A549 (cell line): ENCODE measurements around the gene RGS19. TPM values are rescaled to one million over a fixed set of nuclear protein-coding genes. Genes with fewer than 3 reads are reported as not detected.

Experiments used
- ATAC-seq, 2 experiments: fragments of 200-7000 bp in 1 of 2; fragments of >200 bp in 1 of 2; cut with Nextera tagmentation in 1 of 2; cut with Tn5 transposase in 1 of 2; 3 replicates each; pipeline versions ENCODE4 v1.8.0 to v1.9.1; 2018 to 2020; ENCODE audit warnings: mild to moderate bottlenecking in 1 of 2, moderate library complexity in 1 of 2
- CTCF ChIA-PET: fragments of 300-600 bp; sonication (Branson Sonifier 250); formaldehyde crosslinking; extraction: SDS; loops from one replicate; lab custom pipeline; 2021; ENCODE audit warnings: antibody characterized with exemption, inconsistent platforms; lab: Yijun Ruan, JAX
- POLR2A ChIA-PET: fragments of 350-600 bp; formaldehyde crosslinking; extraction: SDS; loops from one replicate; lab custom pipeline; 2021; ENCODE audit warnings: antibody characterized with exemption, inconsistent platforms; lab: Yijun Ruan, JAX
- DNase-seq, 2 experiments: peaks; one replicate each; pipeline versions ENCODE4 v3.0.0 to v3.0.0-alpha.2; 2011 to 2016; ENCODE audit warnings: low read depth in 1 of 2, low spot score in 1 of 2
- FAIRE-seq: peaks from 2 replicates; lab custom pipeline; 2011; peaks lifted over from hg19 to GRCh38; lab: Jason Lieb, UNC
- H3K27ac ChIP-seq, 2 experiments: fragments of >200 bp; sonication (Bioruptor Twin); formaldehyde crosslinking; 3 replicates each; pipeline ENCODE4 v1.5.1; 2016 to 2017
- H3K4me1 ChIP-seq: fragments of >200 bp; sonication (Bioruptor Twin); formaldehyde crosslinking; 3 replicates; pipeline ENCODE4 v1.6.1; 2016
- H3K4me2 ChIP-seq: fragments of >200 bp; sonication (Bioruptor Twin); formaldehyde crosslinking; 3 replicates; pipeline ENCODE4 v1.6.1; 2016
- H3K4me3 ChIP-seq: fragments of >200 bp; sonication (Bioruptor Twin); formaldehyde crosslinking; 3 replicates; pipeline ENCODE4 v1.5.1; 2016
- H3K9me3 ChIP-seq: fragments of >200 bp; sonication (Bioruptor Twin); formaldehyde crosslinking; 3 replicates; pipeline ENCODE4 v1.6.1; 2016
- ATOH8 ChIP-seq: fragments of 250-450 bp; sonication (Bioruptor Pico); IDR thresholded peaks from 2 replicates; pipeline ENCODE4 v1.5.0; 2020; ENCODE audit warnings: low read depth, mild to moderate bottlenecking, moderate library complexity
- BHLHE40 ChIP-seq: IDR thresholded peaks from 2 replicates; pipeline ENCODE4 v1.6.1; 2012; ENCODE audit warnings: low read depth, low read length, inconsistent platforms
- FOSL2 ChIP-seq, 2 experiments: fragments of 450-650 bp in 1 of 2; fragments of >200 bp in 1 of 2; sonication (Bioruptor Twin) in 1 of 2; formaldehyde crosslinking; IDR thresholded peaks; 2 replicates each; pipeline versions ENCODE4 v1.5.0 to v1.6.1; 2016 to 2020; ENCODE audit warnings: mild to moderate bottlenecking in 1 of 2, moderate library complexity in 1 of 2
- HOXB5 ChIP-seq: fragments of 250-450 bp; sonication (Bioruptor Pico); IDR thresholded peaks from 2 replicates; pipeline ENCODE4 v1.5.0; 2020; ENCODE audit warnings: mild to moderate bottlenecking, moderate library complexity
- KDM1A ChIP-seq: fragments of 200-600 bp; sonication (generic); IDR thresholded peaks from 2 replicates; pipeline ENCODE4 v1.6.1; 2016; ENCODE audit warnings: low read depth, mild to moderate bottlenecking
- MAFK ChIP-seq: fragments of 450-650 bp; IDR thresholded peaks from 2 replicates; pipeline ENCODE4 v1.6.1; 2014; ENCODE audit not compliant: partially characterized antibody
- MAX ChIP-seq: IDR thresholded peaks from 2 replicates; pipeline ENCODE4 v1.6.1; 2012
- MYC ChIP-seq: IDR thresholded peaks from 2 replicates; pipeline ENCODE4 v1.6.1; 2012; ENCODE audit warnings: mild to moderate bottlenecking, inconsistent platforms, low read length, improper control_type of control experiment, borderline replicate concordance
- NPAS2 ChIP-seq: fragments of 250-450 bp; sonication (Bioruptor Pico); IDR thresholded peaks from 2 replicates; pipeline ENCODE4 v1.8.0; 2022; ENCODE audit warnings: mild to moderate bottlenecking, moderate library complexity, borderline replicate concordance
- PHF8 ChIP-seq: fragments of 200-600 bp; sonication (generic); IDR thresholded peaks from 2 replicates; pipeline ENCODE4 v1.6.1; 2016; ENCODE audit warnings: low read depth, mild to moderate bottlenecking, antibody characterized with exemption, moderate library complexity, borderline replicate concordance
- POLR2A ChIP-seq: IDR thresholded peaks from 2 replicates; pipeline ENCODE4 v1.6.1; 2012; ENCODE audit warnings: mild to moderate bottlenecking, low read length
- TFCP2L1 ChIP-seq: fragments of 250-450 bp; sonication (Bioruptor Pico); IDR thresholded peaks from 2 replicates; pipeline ENCODE4 v1.5.0; 2021; ENCODE audit warnings: mild to moderate bottlenecking
- USF2 ChIP-seq: fragments of 450-650 bp; IDR thresholded peaks from 2 replicates; pipeline ENCODE4 v1.6.1; 2014; ENCODE audit warnings: antibody characterized with exemption
- WGBS: methylation state at CpG from one replicate; pipeline ENCODE4 v1.1.6; 2017; ENCODE audit errors: missing lambda C conversion rate; 5-methylcytosine and 5-hydroxymethylcytosine counted together
- polyA plus RNA-seq, 4 experiments: library from polyadenylated mRNA; depleted of rRNA in 3 of 4; stranded (reverse); fragments of >200 nt; fragmentation: RNase III in 1 of 4; extraction: RNeasy Plus Mini Kit Qiagen cat#74134 plus additional on column Dnase treatment in 1 of 4; gene quantifications; 2 replicates in 3 of 4; 3 replicates in 1 of 4; pipeline ENCODE4 v1.2.3, GENCODE V29; 2011 to 2017

The RGS19 gene
- polyA plus RNA-seq, 2 of the 4 experiments (the other 2 are of a cell fraction): 13.8 to 18.8 TPM

GRCh38 chr20:64067005-64067632 is 12.2 kb downstream of the RGS19 start (continued):
- TF ChIP-seq NPAS2 (CRISPR knock-in tag): no peak
- no peak for TF ChIP-seq USF2
- no peak for TF ChIP-seq KDM1A
- TF ChIP-seq, all 56 proteins: peak for 0

- ATAC-seq (no peak), FAIRE-seq (no peak), DNase-seq (peak in 1 of 2 experiments; percentile 61)
- TF ChIP-seq USF2: no peak
- TF ChIP-seq HOXB5 (CRISPR knock-in tag): no peak
- ChIA-PET CTCF (interaction anchor here (1.1 to 2.5 kb wide), 5 partner anchors 8 to 27 kb away, joined by 5 to 12 read pairs (median 8); partner anchors contain the start of gene RGS19), POLR2A (interaction anchor here (1.0 kb wide), 1 partner anchor 11 kb away, joined by 3 read pairs; no protein-coding TSS in a partner anchor)
- Histone ChIP-seq H3K27ac (peak overlapping the region in 1 of 2 experiments; percentile 98; a peak in 3 of 6 replicates), H3K4me1 (peaks cover 41% of the 10 kb centered on the region), H3K9me3 (no peaks in the 10 kb centered on the region), H3K4me2 (peak overlapping the region; percentile 99; the same call in 2 of the 3 replicates), H3K4me3 (no peak overlapping the region)
- 33% methylated on average over 4 of the region's 5 CpGs for WGBS
These were observed 13.4 kb downstream of the RGS19 start for GRCh38 chr20:64065974-64066343.

GRCh38 chr20:64065062-64065973 is 14.0 kb downstream of the RGS19 start:
- Histone ChIP-seq H3K4me3 (no peak overlapping the region), H3K4me2 (peak overlapping the region; percentile 99), H3K9me3 (no peaks in the 10 kb centered on the region), H3K27ac (peak overlapping the region; percentile 96 to 98; a peak in 5 of 6 replicates), H3K4me1 (peaks cover 41% of the 10 kb centered on the region)
- ATAC-seq: no peak
- no peak for FAIRE-seq
- ChIA-PET POLR2A (interaction anchor here (1.0 kb wide), 2 partner anchors 11 to 85 kb away, joined by 3 read pairs; partner anchors contain the start of gene PRPF6), CTCF (interaction anchor here (0.6 to 2.5 kb wide), 11 partner anchors 9 to 85 kb away, joined by 3 to 12 read pairs (median 5); partner anchors contain the start of gene RGS19)
- TF ChIP-seq PHF8 (no peak), MAX (no peak), MAFK (no peak), TFCP2L1 (CRISPR knock-in tag) (no peak)
- 83% methylated on average over 25 of the region's 27 CpGs for WGBS
- DNase-seq: no peak

GRCh38 chr20:64064145-64064698 is 15.1 kb downstream of the RGS19 start:
- Histone ChIP-seq H3K9me3 (no peaks in the 10 kb centered on the region), H3K27ac (peak overlapping the region; percentile 96 to 98), H3K4me2 (peak overlapping the region; percentile 99), H3K4me3 (peak overlapping the region; percentile 97), H3K4me1 (peaks cover 41% of the 10 kb centered on the region)
- TF ChIP-seq ATOH8 (CRISPR knock-in tag) (no peak), MYC (no peak), BHLHE40 (0 out of 2 replicates have a peak, but pooled peaks have one; percentile 11), MAFK (peak; percentile 20), POLR2A (0 out of 2 replicates have a peak, but pooled peaks have one; percentile 9), FOSL2 (IDR thresholded peaks at IDR 0.05) (no peak), FOSL2 (CRISPR knock-in tag; IDR thresholded peaks at IDR 0.05) (peak; percentile 55; the same call in 1 of the 2 replicates)
- FAIRE-seq (no peak), ATAC-seq (peak; percentile 28 to 50; a peak in 3 of 6 replicates), DNase-seq (peak; percentile 49 to 74)
- POLR2A ChIA-PET: interaction anchor here (0.6 to 1.0 kb wide), 3 partner anchors 20 to 84 kb away, joined by 3 to 5 read pairs (median 3); partner anchors contain the start of gene PRPF6
- WGBS: 19% methylated on average over 11 of the region's 12 CpGs
- CTCF ChIA-PET: interaction anchor here (0.8 to 2.2 kb wide), 6 partner anchors 10 to 84 kb away, joined by 3 to 7 read pairs (median 4); no protein-coding TSS in a partner anchor
